Body of pancreas (tissue), 4 donors: Measurements from ENCODE around the gene RMI2. TPM values are rescaled to one million over a fixed set of nuclear protein-coding genes. Genes with fewer than 3 reads are reported as not detected.

Experiments used
- ATAC-seq: fragments of 150-250 bp; one replicate; pipeline ENCODE4 v1.9.1; 2016
- DNase-seq, 4 donors: peaks; one replicate each; pipeline ENCODE4 v3.0.0-alpha.2; 2019
- H3K27ac ChIP-seq, 4 donors: fragments of 200-600 bp; sonication (generic); 1 replicate in 3 of 4; 2 replicates in 1 of 4; pipeline versions ENCODE4 v1.5.1 to v1.6.1; 2016 to 2019; ENCODE audit warnings: mild to moderate bottlenecking in 1 of 4, mixed read lengths in 1 of 4, moderate library complexity in 1 of 4
- H3K27me3 ChIP-seq, 2 donors: fragments of 200-600 bp; sonication (generic); one replicate each; pipeline ENCODE4 v1.6.0; 2016; ENCODE audit warnings: mild to moderate bottlenecking in 1 of 2
- H3K36me3 ChIP-seq, 2 donors: fragments of 200-600 bp; sonication (generic); replicated peaks in 1 of 2; 2 replicates each; pipeline ENCODE4 v1.5.1; 2016; ENCODE audit warnings: low read depth in 2 of 2; ENCODE audit not compliant: insufficient read depth in 1 of 2
- H3K4me1 ChIP-seq: fragments of 200-600 bp; sonication (generic); one replicate; pipeline ENCODE4 v1.6.0; 2016
- H3K4me3 ChIP-seq, 2 donors: fragments of 200-600 bp; sonication (generic); 1 replicate in 1 of 2; 2 replicates in 1 of 2; pipeline ENCODE4 v1.5.1; 2016 to 2019
- H3K9me3 ChIP-seq, 3 donors: fragments of 200-600 bp; sonication (generic); 1 replicate in 2 of 3; 2 replicates in 1 of 3; pipeline ENCODE4 v1.5.1; 2016
- CTCF ChIP-seq, 7 experiments: fragments of 450-650 bp in 4 of 7; fragments of 200-600 bp in 3 of 7; sonication (generic) in 3 of 7; IDR thresholded peaks; one replicate each; pipeline ENCODE4 v1.5.1; 2016 to 2019; ENCODE audit warnings: antibody characterized with exemption in 7 of 7
- POLR2A ChIP-seq, 3 donors: fragments of 450-650 bp; IDR thresholded peaks; one replicate each; pipeline ENCODE4 v1.6.1; 2016; ENCODE audit warnings: antibody characterized with exemption in 3 of 3, mild to moderate bottlenecking in 2 of 3
- WGBS, 2 donors: methylation state at CpG; one replicate each; pipeline ENCODE4 v1.1.5; 2017; 5-methylcytosine and 5-hydroxymethylcytosine counted together
- intact Hi-C: fragments of 100-400 bp; cut with DNase I; formaldehyde crosslinking; loops from one replicate; pipeline ENCODE4 v1.15.1; 2023
- total RNA-seq, 2 donors: library from RNA; depleted of rRNA; stranded (reverse); fragments of >200 nt; gene quantifications; one replicate each; pipeline ENCODE4 v1.1.0, GENCODE V29; 2016

The RMI2 gene
- total RNA-seq, 2 donors from 2014 or later = 1.3 to 3.0 TPM

DNA sequence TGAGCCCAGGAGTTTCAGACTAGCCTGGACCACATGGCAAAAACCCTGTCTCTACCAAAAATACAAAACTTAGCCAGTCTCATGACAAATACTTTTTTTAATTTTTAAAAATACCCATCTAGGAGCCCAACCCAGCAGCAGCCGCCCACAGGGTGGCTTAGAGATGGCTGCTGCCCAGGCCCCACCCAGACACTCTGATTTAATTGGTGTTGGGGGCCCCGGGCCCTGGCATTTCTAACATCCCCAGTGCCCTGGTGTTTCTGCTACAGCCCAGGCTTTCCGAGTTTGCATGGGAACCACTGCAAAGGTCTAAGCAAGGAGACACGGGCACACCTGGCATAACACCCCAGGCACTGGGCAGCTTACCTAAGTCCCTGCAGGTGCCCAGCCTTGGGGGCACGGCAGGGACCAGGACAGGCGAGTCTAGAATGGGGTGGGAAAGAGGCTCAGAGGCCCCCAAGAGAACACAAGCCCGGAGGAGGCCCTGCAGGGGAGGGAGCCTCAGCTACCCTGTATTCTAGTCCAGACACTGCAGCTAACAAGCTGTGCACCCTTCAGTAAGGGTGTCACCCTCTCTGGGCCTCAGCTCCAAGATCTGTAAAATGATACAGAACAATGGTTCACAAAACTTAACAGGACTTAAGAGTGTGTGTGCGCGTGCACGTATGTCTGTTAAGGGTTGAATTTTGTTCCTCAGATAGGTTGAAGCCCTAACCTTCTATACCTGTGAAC lies 48.8 kb downstream of the RMI2 start:
- Histone ChIP-seq H3K9me3 (no peaks in the 10 kb centered on the region), H3K4me3 (no peak overlapping the region), H3K36me3 (no peaks in the 10 kb centered on the region), H3K27ac (no peak overlapping the region), H3K4me1 (peaks cover 15% of the 10 kb centered on the region), H3K27me3 (no peaks in the 10 kb centered on the region)
- DNase-seq = no peak
- no peak for ATAC-seq
- TF ChIP-seq CTCF (IDR thresholded peaks at IDR 0.05) = no peak
- no peak for TF ChIP-seq POLR2A (IDR thresholded peaks at IDR 0.05)
- intact Hi-C loops = no loop called here
- WGBS, 2 donors = 86 to 90% methylated on average over 8 to 10 of the region's 10 CpGs

DNA sequence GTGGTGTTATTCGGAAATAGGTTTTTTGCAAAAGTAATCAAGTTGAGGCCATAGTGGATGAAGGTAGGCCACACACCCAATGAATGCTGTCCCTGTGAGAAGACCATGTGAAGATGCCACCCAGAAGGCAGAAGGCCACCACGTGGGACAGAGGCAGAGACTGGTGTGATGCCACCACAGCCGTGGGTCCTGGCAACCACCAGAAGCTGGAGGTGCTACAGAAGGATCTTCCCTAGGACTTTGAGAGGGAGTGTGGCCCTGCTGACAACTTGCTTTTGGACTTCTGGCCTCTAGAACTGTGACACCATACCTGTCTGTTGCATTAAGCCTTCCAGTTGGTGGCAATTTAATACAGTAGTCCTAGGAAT lies 49.3 kb downstream of the RMI2 start:
- TF ChIP-seq POLR2A (IDR thresholded peaks at IDR 0.05) (no peak), CTCF (IDR thresholded peaks at IDR 0.05) (no peak)
- DNase-seq (no peak), ATAC-seq (no peak)
- no peak overlapping the region for H3K4me3 ChIP-seq
- H3K27ac ChIP-seq = no peak overlapping the region
- intact Hi-C loops = no loop called here
- H3K9me3 ChIP-seq = no peaks in the 10 kb centered on the region
- peaks cover 15% of the 10 kb centered on the region for H3K4me1 ChIP-seq
- WGBS, 2 donors = 42 to 61% methylated on average over 3 of the region's 3 CpGs
- no peaks in the 10 kb centered on the region for H3K27me3 ChIP-seq
- H3K36me3 ChIP-seq = no peaks in the 10 kb centered on the region

- Histone ChIP-seq H3K4me1 (peaks cover 15% of the 10 kb centered on the region), H3K9me3 (no peaks in the 10 kb centered on the region), H3K27me3 (no peaks in the 10 kb centered on the region), H3K27ac (no peak overlapping the region), H3K36me3 (no peaks in the 10 kb centered on the region), H3K4me3 (no peak overlapping the region)
- intact Hi-C loops = loop anchor here (5.0 kb wide), 1 partner anchor 672 kb away; no protein-coding TSS in a partner anchor
- DNase-seq = peak in 1 of 4 donors; percentile 2
- TF ChIP-seq CTCF (IDR thresholded peaks at IDR 0.05) = no peak
- TF ChIP-seq POLR2A (IDR thresholded peaks at IDR 0.05) = no peak
- WGBS, 2 donors = 58 to 72% methylated on average over 19 to 20 of the region's 22 CpGs
- ATAC-seq = no peak
Measured at GRCh38 chr16:11395008-11395948, 50.0 kb downstream of the RMI2 start.

- no peaks in the 10 kb centered on the region for H3K36me3 ChIP-seq
- intact Hi-C loops = loop anchor here (5.0 kb wide), 1 partner anchor 671 kb away; no protein-coding TSS in a partner anchor
- H3K4me1 ChIP-seq = peaks cover 17% of the 10 kb centered on the region
- H3K9me3 ChIP-seq = no peaks in the 10 kb centered on the region
- no peak for TF ChIP-seq CTCF (IDR thresholded peaks at IDR 0.05)
- DNase-seq = peak in 1 of 4 donors; percentile 4
- H3K27me3 ChIP-seq = no peaks in the 10 kb centered on the region
- no peak overlapping the region for H3K4me3 ChIP-seq
- WGBS, 2 donors = 7 to 10% methylated on average over 2 to 3 of the region's 3 CpGs
- H3K27ac ChIP-seq = no peak overlapping the region
- no peak for ATAC-seq
Measured at GRCh38 chr16:11395949-11396240, 50.6 kb downstream of the RMI2 start.
